Activated CD8-positive, alpha-beta memory T cell treated with anti-CD3 and anti-CD28 coated beads for 1 hour (primary cell): ENCODE data around the gene CFAP45.
A peak's percentile ranks its signal among the peaks of the same experiment; 100 is the strongest.

ENCODE experiments used
- DNase-seq, 2 donors: peaks; one replicate each; pipeline ENCODE4 v3.0.0-alpha.2; 2020; ENCODE audit warnings: low read depth in 1 of 2; ENCODE audit errors: extremely low read depth in 1 of 2

The CFAP45 gene

DNA sequence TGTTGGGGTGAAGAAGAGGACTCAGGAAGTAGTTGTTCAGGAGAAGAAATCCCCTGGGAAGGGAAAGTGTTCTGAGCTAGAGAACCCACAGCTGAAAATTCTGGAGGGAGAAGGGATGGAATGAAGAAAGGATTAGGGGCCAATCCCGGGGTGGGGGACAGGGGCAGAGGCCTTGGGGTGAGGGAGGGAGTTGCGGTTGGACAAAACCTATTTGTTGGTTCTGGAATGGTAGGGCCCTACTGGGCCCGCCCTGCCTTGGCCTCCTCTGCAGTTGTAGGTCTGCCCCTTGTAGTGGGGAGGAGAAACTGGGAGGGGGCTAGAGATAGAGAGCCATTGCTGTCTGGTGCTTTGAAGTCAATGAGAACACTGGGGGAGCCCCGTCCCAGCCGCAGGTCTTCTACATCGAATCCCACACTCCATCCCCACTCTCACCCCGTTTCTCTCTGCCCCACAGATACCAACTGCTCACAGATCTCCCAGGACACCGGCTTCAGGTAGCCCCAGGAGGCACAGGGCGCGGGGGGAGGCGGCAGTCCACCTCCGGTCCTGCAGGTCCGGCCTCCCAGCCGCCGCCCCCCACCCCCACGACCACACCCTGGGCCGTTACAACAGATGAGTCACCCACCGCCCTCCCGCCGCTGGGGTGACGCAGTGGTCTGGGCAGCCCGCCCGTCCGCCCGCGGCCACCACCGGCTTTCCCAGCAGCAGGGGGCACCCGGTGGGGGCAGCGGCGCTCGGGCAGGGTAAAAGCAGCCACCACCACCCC is 24.2 kb upstream of the CFAP45 start:
- DNase-seq, result peak; percentile 38 to 48

DNA sequence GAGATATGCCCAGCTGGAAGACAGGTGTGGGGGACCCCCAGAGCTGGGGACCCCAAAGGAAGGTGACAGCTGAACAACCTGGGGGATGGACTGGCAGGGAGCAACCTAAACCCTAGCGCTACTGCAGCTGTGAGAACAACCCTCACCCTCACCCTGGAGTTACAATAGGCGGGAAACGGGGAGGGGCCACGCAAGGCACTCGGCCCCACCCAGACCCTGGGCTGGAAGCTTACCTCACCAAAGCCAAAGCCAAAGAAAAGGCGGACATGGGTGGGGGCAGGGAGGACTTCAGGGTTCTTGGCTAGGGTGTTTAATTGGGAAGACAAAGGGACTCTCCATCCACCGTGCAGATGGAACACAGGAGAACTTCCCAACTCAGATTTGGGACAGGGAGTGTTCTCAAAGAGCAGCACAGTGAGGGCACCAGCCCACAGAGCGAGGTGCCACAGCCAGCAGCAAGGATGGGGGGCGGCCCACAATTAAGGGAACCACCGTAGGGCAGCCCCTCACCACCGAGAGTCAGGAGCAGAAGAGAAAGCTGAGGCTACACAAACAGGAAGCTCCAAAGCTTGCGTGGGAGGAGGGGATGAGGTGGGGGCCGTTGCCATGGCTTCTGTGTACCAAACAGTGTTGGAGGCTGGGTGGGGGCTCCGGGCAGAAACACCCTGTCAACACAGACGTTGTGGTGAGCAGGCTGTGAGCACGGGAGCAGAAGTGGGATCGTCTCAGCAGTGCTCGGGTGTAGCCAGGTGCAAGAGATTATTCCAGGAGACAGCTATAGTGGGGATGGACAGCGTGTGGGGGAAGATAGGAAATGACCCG is 23.4 kb upstream of the CFAP45 start:
- DNase-seq, result peak; percentile 75 to 92

DNA sequence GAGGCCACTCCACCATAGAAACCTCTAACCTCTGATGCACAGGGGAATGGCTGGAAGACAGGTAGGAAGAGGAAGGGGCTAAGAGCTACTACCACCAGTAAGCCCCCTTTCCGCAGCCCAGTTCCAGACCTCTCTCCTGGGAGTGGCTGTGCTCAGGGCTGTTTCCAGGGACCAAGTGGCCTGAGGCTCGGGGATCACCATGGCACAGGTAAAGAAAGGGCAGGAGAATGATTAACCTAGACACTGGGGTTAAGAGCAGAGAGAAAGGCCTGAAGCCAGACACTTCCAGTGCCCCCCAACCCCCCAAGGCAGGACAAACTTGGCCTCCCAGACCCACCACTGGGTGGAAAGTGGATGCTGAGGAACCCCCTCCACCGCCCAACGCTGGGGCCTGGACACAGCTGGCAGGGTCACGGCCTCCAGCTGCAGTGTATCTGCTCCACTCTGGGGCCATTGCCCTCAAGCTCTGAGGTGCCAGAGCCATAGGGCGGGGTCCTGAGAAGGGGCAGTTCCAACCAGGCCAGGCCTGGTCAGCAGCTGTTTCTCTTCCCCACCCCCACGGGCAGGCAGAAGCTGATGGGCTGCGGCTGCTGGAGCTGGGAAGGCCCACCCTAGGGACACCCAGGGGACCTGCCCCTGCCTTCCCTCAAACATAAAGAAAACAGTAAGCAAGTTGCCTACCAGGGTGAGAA is 22.7 kb upstream of the CFAP45 start:
- no peak for DNase-seq

DNA sequence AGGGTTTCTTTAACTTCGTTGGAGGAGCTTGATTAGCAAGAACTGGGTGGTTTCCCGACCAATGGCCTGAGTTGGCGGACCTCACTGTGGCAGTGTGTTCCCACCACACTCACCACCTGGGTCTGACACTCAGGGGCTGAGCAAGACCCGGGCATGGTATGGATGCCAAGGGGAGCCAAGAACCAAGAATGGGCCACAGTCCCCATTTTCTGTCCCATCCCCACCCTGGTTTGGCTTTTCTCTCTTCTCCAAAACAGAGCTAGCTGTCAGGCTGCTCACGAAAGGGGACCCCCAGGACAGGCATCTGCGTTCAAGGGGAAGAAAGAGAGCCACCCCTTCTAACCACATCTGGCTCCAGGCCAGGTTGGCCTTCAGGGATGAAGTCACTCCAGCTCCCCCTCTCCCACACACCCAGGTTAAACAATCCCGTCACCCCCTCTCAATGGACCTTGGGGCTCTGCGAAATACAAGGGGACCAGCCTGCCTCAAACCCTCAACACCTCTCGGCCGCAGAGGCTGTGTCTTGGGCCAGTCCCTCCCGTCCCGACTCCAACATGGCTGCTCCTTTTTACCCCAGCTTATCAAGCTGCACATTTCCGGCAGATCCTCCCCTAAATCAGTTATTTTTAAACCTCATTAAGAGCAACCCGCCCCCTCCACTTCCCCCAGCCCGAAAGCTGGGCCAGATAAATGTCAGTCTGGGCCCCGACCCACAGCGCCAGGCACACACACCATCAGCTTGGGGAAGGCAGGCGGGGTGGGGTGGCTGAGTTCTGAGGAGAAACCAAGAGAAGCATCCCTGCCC is 21.9 kb upstream of the CFAP45 start:
- no peak for DNase-seq

DNA sequence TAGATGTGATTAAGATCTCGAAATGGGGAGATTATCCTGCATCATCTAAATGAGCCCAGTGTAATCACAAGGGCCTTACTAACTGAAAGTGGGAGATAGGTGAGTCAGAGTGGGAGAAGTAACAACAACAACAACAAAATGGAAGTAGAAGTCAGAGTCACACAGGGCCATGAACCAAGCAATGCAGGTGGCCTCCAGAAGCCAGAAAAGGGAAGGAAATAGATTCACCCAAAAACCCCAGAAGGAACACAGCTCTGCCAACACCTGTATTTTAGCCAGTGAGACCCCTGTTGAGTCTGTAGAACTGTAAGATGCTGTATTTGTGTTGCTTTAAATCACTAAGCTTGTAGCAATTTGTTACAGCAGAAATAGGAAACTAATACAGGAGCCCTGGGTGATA is 21.3 kb upstream of the CFAP45 start:
- no peak for DNase-seq

DNA sequence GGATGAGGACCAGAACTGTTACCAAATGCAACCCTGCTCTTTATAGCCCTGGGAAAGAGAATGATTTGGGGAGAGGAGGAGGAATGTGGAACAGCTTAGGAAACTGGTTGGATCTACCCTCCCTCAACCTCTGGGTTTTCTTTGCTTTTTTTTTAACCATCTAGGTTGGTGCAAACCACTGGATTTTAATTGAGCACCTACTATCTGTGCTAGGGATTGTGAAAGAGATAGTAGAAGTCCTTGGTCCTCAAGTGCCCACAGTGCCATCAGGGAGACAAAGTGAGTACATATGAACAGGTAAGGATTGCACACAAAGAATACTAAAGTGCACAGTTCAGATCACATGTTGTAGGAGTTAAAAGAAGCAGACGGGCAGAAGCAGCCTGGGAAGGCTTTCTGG is 20.7 kb upstream of the CFAP45 start:
- DNase-seq, result no peak

DNA sequence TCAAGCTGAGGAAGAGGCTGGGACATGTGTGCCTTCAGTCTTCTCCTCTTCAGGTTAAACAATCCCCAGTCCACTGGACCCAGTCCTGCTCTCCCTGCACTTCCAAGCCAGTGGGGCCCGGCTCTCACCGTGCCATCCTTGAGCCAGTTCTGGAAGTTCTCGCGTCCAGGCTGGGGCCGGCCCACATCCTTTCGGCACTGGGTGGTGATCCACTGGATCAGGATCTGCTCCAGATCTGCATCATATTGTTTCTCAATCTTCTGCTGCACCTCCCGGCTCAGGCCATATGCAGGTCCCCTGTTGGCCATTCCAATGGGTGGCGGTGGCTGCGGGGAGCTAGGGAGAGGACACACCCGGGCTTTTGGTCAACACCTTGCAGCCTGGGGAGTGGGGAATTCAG is 20.2 kb upstream of the CFAP45 start:
- DNase-seq, result no peak

DNA sequence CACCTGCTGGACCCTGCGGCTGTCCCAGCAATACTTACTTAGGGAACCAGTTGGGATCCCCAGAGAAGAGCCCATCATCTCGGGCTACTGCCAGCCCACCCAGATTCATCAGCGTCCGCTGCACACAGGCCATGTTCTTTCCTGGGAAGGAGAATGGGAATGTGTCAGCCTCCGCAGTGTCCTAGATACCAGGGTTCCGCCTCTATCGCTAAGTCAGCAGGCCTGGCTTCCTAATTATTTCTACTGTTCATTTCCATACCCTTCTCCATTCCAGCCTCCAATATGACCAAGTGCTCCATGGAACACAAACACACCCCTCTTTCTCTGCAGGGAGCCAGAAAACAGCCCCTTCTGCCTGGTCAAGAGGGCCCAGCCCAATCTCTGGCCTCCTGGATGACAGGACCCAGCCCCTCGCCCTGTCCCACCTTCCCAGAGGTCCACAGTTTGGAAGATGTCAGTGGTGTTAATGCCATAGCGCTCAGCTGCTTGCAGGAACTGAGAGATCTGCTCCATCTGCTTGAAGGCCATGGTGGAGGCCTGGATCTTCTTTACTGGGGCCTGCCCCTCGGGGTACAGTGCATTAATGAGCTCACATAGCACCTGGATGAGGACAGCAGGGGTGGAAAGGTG is 19.4 kb upstream of the CFAP45 start:
- DNase-seq, result no peak

DNA sequence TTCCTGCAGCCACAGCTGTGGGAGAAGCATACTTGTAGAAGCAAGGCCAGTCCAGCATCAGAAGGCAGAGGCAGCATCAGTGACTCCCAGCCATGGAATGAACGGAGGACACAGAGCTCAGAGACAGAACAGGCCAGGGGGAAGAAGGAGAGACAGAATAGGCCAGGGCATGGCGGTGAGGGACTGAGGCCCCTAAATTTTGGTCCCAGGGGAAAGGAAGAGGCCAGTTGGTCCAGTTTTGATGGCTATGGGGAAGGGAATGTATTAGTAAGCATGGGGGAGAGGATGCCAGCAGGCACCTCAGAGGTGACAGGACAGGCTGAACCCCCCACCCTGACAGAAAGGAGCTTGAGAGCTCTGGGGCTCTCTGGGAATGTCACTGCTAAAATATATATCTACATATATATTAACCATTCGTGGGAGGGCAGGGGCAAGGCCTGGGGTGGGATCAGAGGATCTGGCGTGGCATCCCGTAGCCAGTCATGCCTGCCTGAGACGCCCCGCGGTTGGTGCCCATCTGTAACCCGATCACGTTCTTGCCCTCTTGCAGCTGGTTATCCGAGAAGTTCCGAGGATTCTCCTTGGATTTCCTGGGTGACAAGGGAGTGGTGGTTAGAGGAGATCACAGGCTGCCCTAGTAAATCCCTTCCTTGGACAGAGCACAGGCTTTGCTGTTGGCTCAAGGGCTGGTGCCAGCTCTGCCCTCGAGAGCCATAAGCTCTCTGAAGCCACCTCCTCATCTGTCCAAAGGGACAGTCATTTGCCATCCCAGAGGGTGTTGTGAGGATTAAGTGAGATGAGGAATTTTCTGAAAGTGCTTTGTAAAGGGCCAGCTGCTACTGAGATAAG is 18.6 kb upstream of the CFAP45 start:
- DNase-seq, result no peak

DNA sequence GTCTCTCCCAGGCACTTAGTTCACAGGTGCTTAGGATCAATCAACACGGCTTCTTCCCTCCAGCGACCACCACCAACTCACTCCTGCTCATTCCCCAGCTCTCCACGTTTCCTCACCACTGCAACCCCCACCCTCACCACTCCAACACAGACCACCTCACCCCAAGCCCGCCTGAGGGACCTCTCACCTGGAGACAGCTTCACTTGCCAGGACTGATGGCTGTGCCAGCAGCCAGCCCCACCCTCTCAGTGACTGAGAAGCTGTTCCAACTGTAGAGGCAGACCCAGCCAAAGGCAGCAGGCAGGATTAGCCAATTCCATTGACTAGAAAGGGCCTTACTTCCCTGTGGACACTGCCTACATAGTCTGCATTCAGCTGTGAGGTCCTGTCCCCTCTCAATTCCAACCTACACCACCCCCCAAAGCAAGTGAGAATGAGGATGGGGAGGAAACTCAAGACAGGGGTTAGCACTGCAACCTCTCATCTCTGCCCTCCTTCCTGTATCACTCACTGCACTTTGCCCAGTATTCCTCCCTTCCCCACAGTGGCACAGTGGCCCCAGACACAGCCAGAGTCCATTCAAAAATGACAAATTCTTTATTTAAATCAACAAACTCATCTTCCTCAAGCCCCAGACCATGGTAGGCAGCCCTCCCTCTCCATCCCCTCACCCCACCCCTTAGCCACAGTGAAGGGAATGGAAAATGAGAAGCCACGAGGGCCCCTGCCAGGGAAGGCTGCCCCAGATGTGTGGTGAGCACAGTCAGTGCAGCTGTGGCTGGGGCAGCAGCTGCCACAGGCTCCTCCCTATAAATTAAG is 17.8 kb upstream of the CFAP45 start:
- DNase-seq, result no peak

DNA sequence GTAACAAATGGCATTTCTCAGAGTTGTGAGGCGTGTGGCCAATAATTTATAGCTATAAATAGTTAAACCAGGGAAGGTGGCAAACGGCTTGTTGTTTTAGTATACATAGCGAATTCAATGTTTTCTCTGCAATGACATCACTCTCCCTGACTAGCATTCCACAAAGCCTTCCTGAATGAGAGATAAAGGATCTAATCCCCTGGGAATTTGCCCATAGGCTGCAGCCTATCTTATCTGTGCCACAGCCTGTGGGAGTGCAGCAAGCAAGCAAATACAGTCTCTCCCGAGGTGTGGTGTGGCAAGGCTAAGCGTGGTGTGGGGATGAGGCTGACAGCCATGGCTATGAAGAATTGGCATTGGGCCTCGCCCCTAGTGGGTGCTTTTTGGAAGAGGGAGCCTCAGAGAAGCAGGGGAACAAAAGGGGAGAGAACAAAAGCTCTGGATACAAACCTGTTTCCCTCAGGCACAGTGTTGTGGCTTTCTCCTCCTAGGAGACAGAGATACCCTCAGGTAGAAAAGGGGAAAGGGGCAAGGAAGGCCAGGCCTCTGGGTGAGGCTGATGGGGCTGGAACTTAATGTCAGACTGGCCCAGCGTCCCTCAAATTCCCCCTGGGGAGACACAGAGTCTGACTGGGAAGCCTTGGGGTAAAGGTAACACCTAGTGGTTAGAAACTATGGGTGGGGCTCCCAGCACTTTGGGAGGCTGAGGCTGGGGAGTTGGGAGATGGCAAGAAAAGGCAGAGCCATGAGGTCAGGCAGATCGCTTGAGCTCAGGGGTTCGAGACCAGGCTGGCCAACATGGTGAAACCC is 16.5 kb upstream of the CFAP45 start:
- DNase-seq, result no peak

DNA sequence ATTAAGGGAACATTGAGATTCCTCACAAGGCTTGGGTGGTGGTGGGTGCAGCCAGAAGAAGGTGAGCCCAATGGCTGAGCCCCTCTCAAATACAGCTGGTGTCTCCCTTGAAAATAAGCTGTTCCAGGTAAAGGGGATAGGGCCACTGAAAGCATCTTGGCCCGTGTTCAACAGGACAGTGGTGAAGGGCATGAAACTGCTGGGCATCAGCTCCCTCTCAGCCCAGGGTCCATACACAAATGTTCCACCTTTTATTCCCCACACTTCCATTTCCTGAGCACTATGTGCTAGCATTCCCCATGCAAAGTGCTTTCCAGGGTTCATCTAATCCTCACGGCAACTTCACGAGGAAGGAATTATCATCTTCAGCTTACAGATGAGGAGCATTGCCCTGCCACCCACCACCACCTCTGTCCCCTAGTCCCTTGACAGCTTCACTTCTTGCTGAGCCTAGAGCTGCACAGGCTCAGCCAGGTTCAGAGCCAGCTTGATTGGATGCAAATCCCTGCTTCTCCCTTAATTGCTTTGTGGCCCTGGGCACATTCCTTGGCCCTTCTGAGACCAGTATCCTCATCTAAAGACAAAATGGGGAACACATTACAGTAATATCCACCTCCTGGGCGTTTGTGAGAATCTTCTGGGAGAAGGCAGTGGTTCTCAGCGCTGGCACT is 15.7 kb upstream of the CFAP45 start:
- DNase-seq, result no peak

DNA sequence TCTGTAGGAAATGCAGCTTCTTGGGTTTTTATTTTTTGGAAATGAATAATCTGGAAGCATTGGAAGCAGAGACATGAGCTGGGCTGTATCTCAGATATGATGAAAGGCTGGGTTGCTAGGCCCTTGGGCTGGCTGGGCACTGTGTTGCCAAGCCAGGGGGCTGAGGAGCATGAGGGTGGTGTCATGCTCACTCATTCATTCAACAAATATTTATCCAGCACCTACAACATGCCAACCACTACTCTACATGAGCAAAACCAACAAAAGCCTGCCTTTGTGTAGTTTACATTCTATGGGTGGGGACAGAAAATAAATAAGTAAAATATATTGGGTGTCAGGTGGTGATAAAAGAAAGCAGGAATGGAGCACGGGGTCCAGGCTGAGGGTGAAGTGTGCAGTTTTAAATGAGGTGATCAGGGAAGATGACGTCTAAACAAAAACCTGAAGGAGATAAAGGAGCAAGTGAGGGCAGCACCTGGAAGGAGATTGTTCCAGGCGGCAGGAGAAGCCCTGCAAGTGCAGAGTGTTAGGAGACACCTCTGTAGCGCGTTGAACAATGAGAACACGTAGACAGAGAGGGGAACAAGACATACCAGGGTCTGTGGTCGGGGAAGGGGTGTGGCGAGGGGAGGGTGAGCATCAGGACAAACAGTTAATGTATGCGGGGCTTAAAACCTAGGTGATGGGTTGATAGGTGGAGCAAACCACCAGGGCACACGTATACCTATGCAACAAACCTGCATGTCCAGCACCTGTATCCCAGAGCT is 14.5 kb upstream of the CFAP45 start:
- no peak for DNase-seq

DNA sequence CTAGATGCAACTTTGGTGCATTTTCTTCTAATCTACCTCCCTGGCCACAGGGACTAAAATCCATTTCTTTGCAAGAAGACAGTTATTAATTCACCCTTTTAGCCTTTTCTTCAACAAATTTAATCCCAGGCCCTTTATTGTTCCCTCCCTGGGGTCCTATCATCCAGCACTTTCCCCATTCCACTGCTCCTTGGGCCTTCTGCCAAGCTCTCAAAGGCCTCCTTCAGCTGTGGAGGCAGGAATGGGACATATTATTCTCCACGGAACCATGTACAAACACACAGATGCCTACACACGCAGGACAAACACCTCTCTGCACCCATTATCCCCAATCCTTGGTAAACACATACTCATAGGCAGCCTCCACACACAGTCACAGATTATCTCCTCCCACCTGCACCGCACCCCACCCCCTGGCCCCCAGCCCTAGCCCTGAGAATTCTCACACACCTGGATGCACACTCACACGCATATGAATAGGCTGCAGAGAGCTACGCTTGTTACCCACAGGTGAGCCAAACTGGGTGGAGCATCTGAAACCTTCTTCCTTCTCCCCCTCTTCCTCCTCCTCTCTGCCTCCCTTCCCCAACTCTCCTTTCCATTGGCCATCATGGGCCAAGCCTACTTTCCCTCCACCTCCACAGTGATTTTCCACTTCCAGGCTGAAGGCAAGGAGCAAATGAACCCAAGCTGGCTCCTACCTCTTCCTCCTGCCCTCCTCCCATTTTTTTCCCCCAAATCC is 13.7 kb upstream of the CFAP45 start:
- no peak for DNase-seq

DNA sequence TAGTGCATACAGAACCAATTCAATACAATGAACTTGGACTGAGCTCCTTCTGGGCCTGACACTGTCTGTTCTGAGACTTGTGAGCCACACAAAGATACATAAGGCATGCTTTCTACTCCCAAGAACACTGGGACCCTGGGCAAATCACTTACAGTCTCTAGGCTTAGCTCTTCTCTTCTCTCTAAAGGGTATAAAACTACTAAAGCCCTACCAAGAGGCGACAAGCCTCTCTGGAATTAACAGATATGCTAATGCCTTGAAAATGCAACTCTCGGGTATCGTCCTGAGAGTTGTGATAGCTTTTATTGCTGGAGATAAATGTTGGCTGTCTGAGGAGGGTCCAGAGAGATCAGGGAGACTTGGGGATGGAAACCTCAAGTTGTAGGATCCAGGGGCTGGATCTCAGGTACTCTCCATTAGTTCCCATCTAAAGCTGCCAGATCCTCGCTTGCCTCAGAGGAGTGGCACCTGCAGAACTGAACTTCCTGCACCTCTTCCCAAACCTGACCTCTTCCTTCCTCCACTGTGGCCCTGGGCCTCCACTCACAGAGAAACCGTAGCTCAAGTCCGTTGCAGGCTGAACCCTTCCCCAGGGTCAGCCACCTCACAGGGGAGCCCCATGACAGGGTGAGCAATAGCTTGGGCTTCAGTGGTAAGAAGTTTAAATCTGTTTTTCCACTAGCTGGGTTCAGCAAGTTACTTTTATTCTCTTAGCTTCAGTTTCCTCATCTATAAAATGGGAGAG is 11.5 kb upstream of the CFAP45 start:
- DNase-seq, result no peak
